Measurements from ENCODE around the gene ST3GAL5.
"Not testable (repeated sequence)": the region's sequence is repeated elsewhere in the genome, so short reads cannot be mapped to it uniquely, and the experiment has no call there.

Gene ST3GAL5

DNA sequence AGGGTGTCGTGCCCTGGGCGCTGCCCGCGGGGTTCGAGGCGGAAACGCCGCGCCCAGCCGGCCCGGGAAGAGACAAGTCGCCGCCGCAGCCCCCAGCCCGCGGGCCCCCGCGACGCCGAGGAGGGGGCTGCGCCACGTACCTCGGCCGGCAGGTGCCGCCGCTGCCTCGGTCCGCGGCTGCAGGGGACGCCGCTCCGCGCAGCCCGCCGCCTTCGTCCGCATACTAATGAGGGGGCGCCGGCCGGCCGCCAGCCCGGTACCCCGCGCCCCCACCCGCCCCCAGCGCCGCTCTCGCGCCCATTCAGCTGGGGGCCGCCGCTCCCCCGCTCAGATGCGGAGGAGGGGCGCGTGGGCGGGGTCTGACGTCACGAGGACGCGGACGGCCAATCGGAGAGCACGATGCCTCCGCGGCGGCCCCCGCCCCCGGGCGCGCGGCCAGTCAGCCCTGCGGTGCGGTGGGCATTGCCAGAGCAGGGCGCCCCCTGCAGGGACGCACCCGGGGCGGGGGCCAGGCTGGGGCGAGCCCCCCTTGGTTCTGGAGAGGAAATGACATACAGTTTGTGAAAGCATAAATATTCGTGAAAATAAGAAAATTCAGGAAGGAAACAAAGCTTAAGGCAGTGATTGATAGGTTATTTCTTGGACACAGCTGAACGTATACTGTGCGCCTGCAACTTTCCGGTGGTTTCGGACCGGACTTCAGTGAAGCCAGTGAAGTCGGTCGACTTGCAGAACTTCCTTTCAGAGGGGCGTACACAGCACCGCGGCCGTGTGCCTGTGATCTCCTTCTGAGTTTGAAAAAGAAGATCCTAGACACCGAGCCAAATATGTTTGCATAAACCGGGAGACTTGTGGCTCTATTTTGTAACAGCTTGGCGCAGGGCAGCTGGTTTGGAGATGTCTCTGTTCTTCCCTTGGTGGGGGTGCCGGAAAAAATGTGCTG, at the start of gene ST3GAL5:
TSS of gene ST3GAL5 (minus strand) at position 307 of the 943 bp plus-strand sequence. CDS start at position 222, 85 bp downstream.
- DNase-seq = peak; percentile 72

DNA sequence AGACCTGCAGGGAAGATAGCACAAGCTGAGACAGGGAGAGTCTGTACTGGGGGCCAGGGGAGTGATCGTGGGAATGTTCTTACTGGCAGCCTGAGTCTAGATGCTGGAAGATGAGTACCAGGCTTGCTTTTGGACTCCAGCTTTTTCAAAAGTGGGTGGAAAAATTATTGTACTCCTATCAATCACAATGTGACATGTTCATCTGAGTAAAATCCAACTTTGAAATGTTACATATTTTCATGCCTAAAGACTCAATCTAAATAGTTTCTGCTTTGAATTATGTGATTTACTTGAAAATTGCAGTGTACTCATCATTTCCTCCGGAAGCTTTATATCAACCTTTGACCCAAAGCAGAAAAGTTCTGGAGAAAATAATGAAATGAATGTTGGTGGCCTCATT, 49.7 kb upstream of the ST3GAL5 start:
- DNase-seq = no peak

- DNase-seq = no peak
These were observed 48.3 kb upstream of the ST3GAL5 start for GRCh38 chr2:85937069-85937439.

DNA sequence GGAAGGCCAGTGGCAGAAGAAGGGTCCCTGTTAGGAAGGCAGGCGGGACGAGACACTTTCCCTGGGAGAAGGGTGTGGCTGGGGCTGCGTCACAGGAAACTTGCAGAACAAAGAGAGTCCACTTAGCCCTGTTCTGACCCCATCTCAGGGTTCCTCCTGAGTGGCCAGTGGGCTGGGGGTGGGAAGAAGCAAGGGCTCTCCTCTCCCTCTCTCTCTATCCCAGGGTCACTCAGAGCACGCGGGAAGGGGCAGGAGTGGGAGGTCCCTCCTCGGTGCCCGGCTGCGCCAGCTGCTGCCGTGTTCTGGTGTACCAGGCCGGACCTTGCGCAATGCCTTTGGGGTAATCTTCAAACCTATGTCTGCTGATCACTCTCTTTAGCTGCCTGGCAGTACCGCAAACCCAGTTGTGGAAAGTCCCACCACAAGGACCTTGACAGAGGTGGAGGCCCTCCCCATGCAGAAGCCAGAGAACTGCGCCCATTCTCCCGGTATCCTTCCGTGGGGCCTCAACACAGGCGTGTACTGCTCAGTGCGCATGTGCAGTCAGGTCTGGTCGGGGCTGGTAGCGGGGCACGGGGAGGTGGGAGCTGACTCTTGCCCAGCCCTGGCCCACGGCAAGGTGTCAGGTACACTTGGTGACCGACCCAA, 47.8 kb upstream of the ST3GAL5 start:
- DNase-seq = no peak

- no peak for DNase-seq
These were observed 47.0 kb upstream of the ST3GAL5 start for GRCh38 chr2:85935746-85936208.

GRCh38 chr2:85935170-85935745, 46.5 kb upstream of the ST3GAL5 start:
- DNase-seq = no peak

- no peak for DNase-seq
These were observed 45.2 kb upstream of the ST3GAL5 start for GRCh38 chr2:85933753-85934594.

- not testable (repeated sequence) for DNase-seq
These were observed 42.4 kb upstream of the ST3GAL5 start for GRCh38 chr2:85931151-85931550.

GRCh38 chr2:85930129-85931124, 41.6 kb upstream of the ST3GAL5 start:
- no peak for DNase-seq

DNA sequence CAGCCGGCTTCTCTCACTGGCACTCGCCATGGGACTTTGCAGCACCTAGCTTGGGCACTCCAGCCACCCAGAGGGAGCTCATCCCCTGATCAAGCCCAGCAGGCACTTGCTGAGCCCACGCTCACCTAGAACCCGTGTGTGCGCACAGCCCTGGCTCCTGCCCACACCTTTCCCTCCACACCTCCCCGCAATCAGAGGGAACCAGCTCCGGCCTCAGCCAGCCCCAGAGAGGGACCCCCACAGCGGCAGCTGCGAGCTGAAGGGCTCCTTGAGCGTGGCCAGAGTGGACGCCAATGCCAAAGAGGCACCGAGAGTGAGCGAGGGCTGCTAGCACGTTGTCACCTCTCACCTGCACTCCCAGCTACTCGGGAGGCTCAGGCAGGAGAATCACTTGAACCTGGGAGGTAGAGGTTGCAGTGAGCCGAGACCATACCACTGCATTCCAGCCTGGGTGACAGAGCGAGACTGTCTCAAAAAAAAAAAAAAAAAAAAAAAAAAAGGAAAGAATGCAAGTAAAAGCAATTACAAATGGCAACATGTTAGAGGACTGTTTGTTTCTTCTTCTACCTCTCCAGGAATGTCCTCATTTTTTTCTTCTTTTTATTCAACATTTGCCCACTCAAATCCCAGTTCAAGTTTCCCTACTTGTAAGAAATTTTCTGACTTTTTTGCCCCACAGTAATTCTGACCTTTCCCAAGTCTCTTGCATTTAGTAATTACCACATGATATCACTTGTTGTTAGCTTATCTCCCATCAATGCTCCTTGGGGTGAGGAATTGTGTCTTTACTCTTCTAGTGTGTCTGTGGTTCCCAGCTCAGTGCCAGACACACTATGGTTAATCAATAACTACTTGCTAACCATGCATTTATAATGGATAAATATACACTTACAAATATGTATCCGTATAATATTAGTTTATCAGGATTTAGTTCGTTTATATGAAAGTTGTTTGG, 40.6 kb upstream of the ST3GAL5 start:
- DNase-seq = no peak

DNA sequence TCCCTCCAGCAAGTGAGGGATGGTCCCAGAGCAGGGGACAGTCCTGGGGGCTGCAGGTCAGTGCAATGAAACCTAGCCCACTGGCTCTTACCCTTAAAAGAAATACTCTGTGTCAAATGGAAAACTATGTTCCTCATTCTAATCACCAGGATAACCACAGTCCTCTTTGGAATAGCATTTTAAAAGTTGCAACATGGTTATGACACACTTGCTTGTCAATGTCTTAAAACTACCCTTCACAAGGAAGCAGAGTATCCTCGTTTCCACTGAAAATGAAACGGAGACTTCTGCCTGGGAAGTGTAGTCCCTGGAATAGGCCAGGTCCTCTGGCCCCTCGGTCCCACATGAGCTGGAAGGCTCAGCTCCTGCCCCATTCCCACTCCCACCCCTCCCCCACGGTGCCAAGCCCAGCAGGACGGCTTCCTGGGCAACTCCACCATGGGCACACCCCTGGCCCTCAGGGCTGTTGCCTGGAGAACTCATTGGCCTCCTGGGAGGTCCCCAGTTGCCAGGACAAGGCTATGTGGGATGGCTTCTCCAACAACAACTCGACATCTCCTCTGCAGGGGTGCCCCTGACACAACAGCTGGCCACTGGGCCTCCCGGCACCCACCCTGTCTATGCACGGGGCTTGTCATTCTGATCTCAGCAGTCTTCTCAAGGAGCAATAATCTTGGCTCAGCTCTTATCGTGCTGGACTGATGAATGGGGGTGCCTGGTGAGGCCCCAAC, 38.3 kb upstream of the ST3GAL5 start:
- DNase-seq = no peak

GRCh38 chr2:85926526-85926925, 37.7 kb upstream of the ST3GAL5 start:
- no peak for DNase-seq

DNA sequence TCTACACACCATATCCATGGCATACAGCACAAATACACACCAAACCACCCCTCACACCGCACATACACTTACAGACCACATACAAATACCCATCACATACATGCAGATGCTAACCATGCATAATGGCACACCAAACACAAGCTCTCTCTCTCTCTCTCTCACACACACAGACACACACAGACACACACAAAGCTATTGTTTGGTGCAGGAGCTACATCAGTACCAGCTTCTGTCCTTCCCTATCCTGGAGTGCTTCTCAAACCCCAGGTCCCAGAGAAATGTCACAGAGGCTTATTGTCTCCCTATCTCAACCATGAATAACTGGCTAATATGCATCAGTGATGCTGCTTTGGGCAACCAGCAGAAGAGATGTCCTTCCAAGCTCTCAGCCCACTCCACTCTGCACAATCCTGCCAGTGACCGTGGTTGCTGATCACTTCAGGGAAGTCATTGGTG, 36.5 kb upstream of the ST3GAL5 start:
- DNase-seq = no peak

DNA sequence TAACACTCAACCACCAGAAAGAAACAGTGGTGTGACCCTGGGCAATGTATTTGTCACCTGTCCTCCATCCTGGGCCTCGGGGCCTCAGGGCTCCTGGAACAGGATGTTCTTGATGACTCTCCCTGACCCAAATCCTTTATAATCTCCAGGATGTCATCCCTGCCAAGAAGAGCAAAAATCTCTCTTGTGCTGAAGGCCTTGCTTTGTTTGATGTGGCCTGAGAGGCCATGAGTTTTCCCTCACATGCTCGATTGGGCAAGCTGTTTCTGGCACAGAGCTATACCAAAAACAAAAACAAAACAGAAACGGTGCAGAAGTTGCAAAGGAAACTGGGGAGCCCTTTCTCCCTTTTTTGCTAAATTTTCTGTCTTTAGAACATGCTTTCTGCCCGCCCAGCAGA, 35.7 kb upstream of the ST3GAL5 start:
- DNase-seq = no peak

- no peak for DNase-seq
These were observed 33.4 kb upstream of the ST3GAL5 start for GRCh38 chr2:85922199-85922598.

- DNase-seq = no peak
These were observed 32.9 kb upstream of the ST3GAL5 start for GRCh38 chr2:85921659-85922058.

- peak; percentile 8 for DNase-seq
These were observed 32.2 kb upstream of the ST3GAL5 start for GRCh38 chr2:85920810-85921545.

Data from NCI-H1694 treated with DMSO at 0.1 percent for 48 hours (cell line).